Prostate gland (tissue), 2 donors: ENCODE results near the gene OLFML1. TPM values are rescaled to one million over a fixed set of nuclear protein-coding genes. Genes with fewer than 3 reads are reported as not detected.

Experiments used
- DNase-seq: peaks from one replicate; pipeline ENCODE4 v3.0.0-alpha.2; 2019; ENCODE audit warnings: low spot score
- H3K27ac ChIP-seq, 2 donors: fragments of 200-600 bp; sonication (generic); 2 replicates each; pipeline ENCODE4 v1.5.1; 2017 to 2019
- H3K27me3 ChIP-seq: fragments of 200-600 bp; sonication (generic); replicated peaks from 2 replicates; pipeline ENCODE4 v1.5.1; 2019; ENCODE audit not compliant: insufficient read depth
- H3K36me3 ChIP-seq, 2 donors: fragments of 200-600 bp; sonication (generic); 1 replicate in 1 of 2; 2 replicates in 1 of 2; pipeline versions ENCODE4 v1.5.1 to v1.8.1; 2017 to 2019
- H3K4me1 ChIP-seq: fragments of 200-600 bp; sonication (generic); replicated peaks from 2 replicates; pipeline ENCODE4 v1.5.1; 2019
- H3K4me3 ChIP-seq, 2 donors: fragments of 200-600 bp; sonication (generic); 2 replicates each; pipeline ENCODE4 v1.5.1; 2017 to 2019
- H3K9me3 ChIP-seq: fragments of 200-600 bp; sonication (generic); 2 replicates; pipeline ENCODE4 v1.5.1; 2017
- CTCF ChIP-seq, 4 experiments: fragments of 200-600 bp in 2 of 4; fragments of 450-650 bp in 2 of 4; sonication (generic) in 2 of 4; IDR thresholded peaks; 1 replicate in 3 of 4; 2 replicates in 1 of 4; pipeline ENCODE4 v1.5.1; 2016 to 2019; ENCODE audit warnings: antibody characterized with exemption in 4 of 4, mild to moderate bottlenecking in 2 of 4, moderate library complexity in 2 of 4
- POLR2A ChIP-seq: fragments of 450-650 bp; IDR thresholded peaks from one replicate; pipeline ENCODE4 v1.6.1; 2016; ENCODE audit warnings: antibody characterized with exemption, mild to moderate bottlenecking
- POLR2AphosphoS5 ChIP-seq: sonication (generic); formaldehyde crosslinking; IDR thresholded peaks from one replicate; pipeline ENCODE4 v1.6.1; 2017; ENCODE audit warnings: antibody characterized with exemption
- WGBS: methylation state at CpG from one replicate; pipeline ENCODE4 v1.1.5; 2018; 5-methylcytosine and 5-hydroxymethylcytosine counted together
- intact Hi-C: fragments of 100-400 bp; cut with DNase I; formaldehyde crosslinking; loops from one replicate; pipeline ENCODE4 v1.14.2; 2022
- total RNA-seq, 2 donors: library from RNA; depleted of rRNA; stranded (reverse); fragments of >200 nt; gene quantifications; one replicate each; pipeline ENCODE4 v1.1.0, GENCODE V29; 2016

Gene OLFML1
- total RNA-seq, 2 donors from 2014 or later = 3.5 to 4.4 TPM

- H3K36me3 ChIP-seq = no peaks in the 10 kb centered on the region
- TF ChIP-seq POLR2AphosphoS5 (no peak), CTCF (IDR thresholded peaks at IDR 0.05) (no peak), POLR2A (no peak)
- intact Hi-C loops = no loop called here
These were observed 37.1 kb upstream of the OLFML1 start for GRCh38 chr11:7448201-7448600.

GRCh38 chr11:7449211-7449840 is 36.0 kb upstream of the OLFML1 start:
- no peak overlapping the region for H3K4me3 ChIP-seq
- no peak overlapping the region for H3K27ac ChIP-seq
- 86% methylated on average over 3 of the region's 3 CpGs for WGBS
- no peaks in the 10 kb centered on the region for H3K27me3 ChIP-seq
- no peaks in the 10 kb centered on the region for H3K9me3 ChIP-seq
- intact Hi-C loops = no loop called here
- H3K4me1 ChIP-seq = no peaks in the 10 kb centered on the region
- no peaks in the 10 kb centered on the region for H3K36me3 ChIP-seq
- TF ChIP-seq CTCF (IDR thresholded peaks at IDR 0.05) (no peak), POLR2AphosphoS5 (no peak), POLR2A (no peak)
- no peak for DNase-seq

More at GRCh38 chr11:7448201-7448600, 37.1 kb upstream of the OLFML1 start:
- Histone ChIP-seq H3K4me3 (no peak overlapping the region), H3K9me3 (no peaks in the 10 kb centered on the region), H3K4me1 (no peaks in the 10 kb centered on the region), H3K27ac (no peak overlapping the region), H3K27me3 (no peaks in the 10 kb centered on the region)
- 97% methylated on average over 12 of the region's 12 CpGs for WGBS
- no peak for DNase-seq

- no peaks in the 10 kb centered on the region for H3K36me3 ChIP-seq
- WGBS = 47% methylated on average over 4 of the region's 4 CpGs
- DNase-seq = no peak
- no peak overlapping the region for H3K27ac ChIP-seq
- H3K4me3 ChIP-seq = no peak overlapping the region
- H3K9me3 ChIP-seq = no peaks in the 10 kb centered on the region
- H3K4me1 ChIP-seq = no peaks in the 10 kb centered on the region
- intact Hi-C loops = loop anchor here (10.0 kb wide), 1 partner anchor 205 kb away; no protein-coding TSS in a partner anchor
- TF ChIP-seq CTCF (IDR thresholded peaks at IDR 0.05) (no peak), POLR2AphosphoS5 (no peak), POLR2A (no peak)
- no peaks in the 10 kb centered on the region for H3K27me3 ChIP-seq
These were observed 35.5 kb upstream of the OLFML1 start for GRCh38 chr11:7449841-7450214.

GRCh38 chr11:7450836-7451235 is 34.5 kb upstream of the OLFML1 start:
- WGBS = 68% methylated on average over 3 of the region's 3 CpGs
- H3K36me3 ChIP-seq = no peaks in the 10 kb centered on the region
- H3K27me3 ChIP-seq = no peaks in the 10 kb centered on the region
- no peaks in the 10 kb centered on the region for H3K4me1 ChIP-seq
- no peak for TF ChIP-seq CTCF (IDR thresholded peaks at IDR 0.05)
- no peak for TF ChIP-seq POLR2A
- TF ChIP-seq POLR2AphosphoS5 = no peak
- DNase-seq = no peak
- no peak overlapping the region for H3K4me3 ChIP-seq
- intact Hi-C loops = loop anchor here (10.0 kb wide), 1 partner anchor 204 kb away; no protein-coding TSS in a partner anchor
- no peak overlapping the region for H3K27ac ChIP-seq
- no peaks in the 10 kb centered on the region for H3K9me3 ChIP-seq

GRCh38 chr11:7451520-7451919 is 33.8 kb upstream of the OLFML1 start:
- no peaks in the 10 kb centered on the region for H3K9me3 ChIP-seq
- H3K27ac ChIP-seq = no peak overlapping the region
- no peaks in the 10 kb centered on the region for H3K27me3 ChIP-seq
- no peak for TF ChIP-seq POLR2A
- TF ChIP-seq POLR2AphosphoS5 = no peak
- no peak for TF ChIP-seq CTCF (IDR thresholded peaks at IDR 0.05)
- intact Hi-C loops = loop anchor here (10.0 kb wide), 1 partner anchor 203 kb away; no protein-coding TSS in a partner anchor
- no peaks in the 10 kb centered on the region for H3K36me3 ChIP-seq
- H3K4me3 ChIP-seq = no peak overlapping the region
- H3K4me1 ChIP-seq = no peaks in the 10 kb centered on the region
- DNase-seq = no peak
- 78% methylated on average over 3 of the region's 3 CpGs for WGBS
